Fibroblast of mammary gland (primary cell): ENCODE results near the gene PRKAR2A.

Source experiments
- DNase-seq: peaks from one replicate; pipeline ENCODE4 v3.0.0-alpha.2; 2010; ENCODE audit warnings: low read depth
- H3K4me3 ChIP-seq: 2 replicates; pipeline ENCODE4 v1.5.1; 2011; ENCODE audit warnings: low read depth, mild to moderate bottlenecking, low read length, moderate library complexity; ENCODE audit not compliant: control insufficient read depth
- TF ChIP-seq, protein P1 (sequence below): conservative IDR thresholded peaks from 2 replicates; pipeline ENCODE4 v1.5.1; 2011; ENCODE audit warnings: low read depth, low read length, inconsistent platforms; ENCODE audit not compliant: control insufficient read depth, insufficient read depth

The PRKAR2A gene

DNA sequence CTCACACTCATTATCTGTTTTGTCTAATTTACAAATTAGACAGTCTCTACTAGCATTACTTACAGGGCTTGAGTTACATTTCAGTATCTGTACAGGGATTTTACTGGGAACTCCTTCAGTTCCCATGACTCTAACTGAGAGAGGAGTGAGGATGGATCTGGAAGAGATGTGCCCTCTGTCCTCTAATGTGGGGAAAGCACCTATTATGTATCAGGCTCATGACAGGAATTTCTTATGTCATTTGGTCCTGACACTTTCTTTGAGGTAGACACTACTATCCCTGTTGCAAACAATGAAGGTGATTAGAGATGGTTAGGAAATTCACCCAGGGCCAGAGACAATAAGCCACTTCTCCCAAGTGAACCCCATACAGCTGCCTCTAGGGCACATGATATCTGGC, 151.1 kb downstream of the PRKAR2A start:
- no peak overlapping the region for H3K4me3 ChIP-seq
- TF ChIP-seq, protein P1, sequence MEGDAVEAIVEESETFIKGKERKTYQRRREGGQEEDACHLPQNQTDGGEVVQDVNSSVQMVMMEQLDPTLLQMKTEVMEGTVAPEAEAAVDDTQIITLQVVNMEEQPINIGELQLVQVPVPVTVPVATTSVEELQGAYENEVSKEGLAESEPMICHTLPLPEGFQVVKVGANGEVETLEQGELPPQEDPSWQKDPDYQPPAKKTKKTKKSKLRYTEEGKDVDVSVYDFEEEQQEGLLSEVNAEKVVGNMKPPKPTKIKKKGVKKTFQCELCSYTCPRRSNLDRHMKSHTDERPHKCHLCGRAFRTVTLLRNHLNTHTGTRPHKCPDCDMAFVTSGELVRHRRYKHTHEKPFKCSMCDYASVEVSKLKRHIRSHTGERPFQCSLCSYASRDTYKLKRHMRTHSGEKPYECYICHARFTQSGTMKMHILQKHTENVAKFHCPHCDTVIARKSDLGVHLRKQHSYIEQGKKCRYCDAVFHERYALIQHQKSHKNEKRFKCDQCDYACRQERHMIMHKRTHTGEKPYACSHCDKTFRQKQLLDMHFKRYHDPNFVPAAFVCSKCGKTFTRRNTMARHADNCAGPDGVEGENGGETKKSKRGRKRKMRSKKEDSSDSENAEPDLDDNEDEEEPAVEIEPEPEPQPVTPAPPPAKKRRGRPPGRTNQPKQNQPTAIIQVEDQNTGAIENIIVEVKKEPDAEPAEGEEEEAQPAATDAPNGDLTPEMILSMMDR, result no peak
- DNase-seq, result no peak
